DOHH2 (cell line): ENCODE results near the gene ENO1.
"Not testable (repeated sequence)": the region's sequence is repeated elsewhere in the genome, so short reads cannot be mapped to it uniquely, and the experiment has no call there.

Experiments
- H3F3A ChIP-seq: fragments of 200-600 bp; sonication (generic), shearing (Covaris generic); 2 replicates; pipeline ENCODE4 v1.6.0; 2016; ENCODE audit warnings: antibody characterized with exemption, mild to moderate bottlenecking; ENCODE audit not compliant: control insufficient read depth, insufficient read depth
- H3K27ac ChIP-seq: fragments of 200-600 bp; sonication (generic); 2 replicates; pipeline ENCODE4 v1.5.1; 2014; ENCODE audit warnings: low read depth, mild to moderate bottlenecking, low read length, moderate library complexity
- H3K27me3 ChIP-seq: fragments of 200-600 bp; sonication (generic); 2 replicates; pipeline ENCODE4 v1.6.1; 2014; ENCODE audit warnings: mild to moderate bottlenecking, low read length, mixed read lengths; ENCODE audit not compliant: control insufficient read depth
- H3K36me3 ChIP-seq: fragments of 200-600 bp; sonication (generic); 2 replicates; pipeline ENCODE4 v1.6.1; 2014; ENCODE audit warnings: mild to moderate bottlenecking, low read length, moderate library complexity, mixed read lengths; ENCODE audit not compliant: control insufficient read depth
- H3K4me1 ChIP-seq: fragments of 200-600 bp; sonication (generic); 2 replicates; pipeline ENCODE4 v1.6.1; 2014; ENCODE audit warnings: mild to moderate bottlenecking, low read length, mixed read lengths; ENCODE audit not compliant: control insufficient read depth
- H3K4me2 ChIP-seq: fragments of 200-600 bp; sonication (generic); 2 replicates; pipeline ENCODE4 v1.6.0; 2014; ENCODE audit warnings: mild to moderate bottlenecking, low read length, moderate library complexity
- H3K4me3 ChIP-seq: fragments of 200-600 bp; sonication (generic); 2 replicates; pipeline ENCODE4 v1.5.1; 2014; ENCODE audit warnings: mild to moderate bottlenecking, low read length, mixed read lengths
- H3K79me2 ChIP-seq: fragments of 200-600 bp; sonication (generic); 2 replicates; pipeline ENCODE4 v1.6.1; 2014; ENCODE audit warnings: mild to moderate bottlenecking, low read length, mixed read lengths; ENCODE audit not compliant: control insufficient read depth
- H3K9me2 ChIP-seq: fragments of 200-600 bp; sonication (generic); replicated peaks from 2 replicates; pipeline ENCODE4 v1.6.1; 2014; ENCODE audit warnings: mild to moderate bottlenecking, low read length, mixed read lengths; ENCODE audit not compliant: control insufficient read depth
- H3K9me3 ChIP-seq: fragments of 200-600 bp; sonication (generic); 2 replicates; pipeline ENCODE4 v1.6.1; 2014; ENCODE audit warnings: antibody characterized with exemption, low read length, mixed read lengths; ENCODE audit not compliant: control insufficient read depth, insufficient read depth
- H4K20me1 ChIP-seq: fragments of 200-600 bp; sonication (generic); 2 replicates; pipeline ENCODE4 v1.6.0; 2014; ENCODE audit warnings: low read depth, mild to moderate bottlenecking, antibody characterized with exemption, low read length, moderate library complexity; ENCODE audit not compliant: control insufficient read depth, insufficient read depth
- CTCF ChIP-seq: fragments of 200-600 bp; sonication (generic); IDR thresholded peaks from one replicate; pipeline ENCODE4 v1.5.1; 2014; ENCODE audit warnings: antibody characterized with exemption, mild to moderate bottlenecking, low read depth, low read length; ENCODE audit not compliant: poor library complexity, severe bottlenecking
- EZH2phosphoT487 ChIP-seq: fragments of 200-600 bp; sonication (generic); IDR thresholded peaks from 2 replicates; pipeline ENCODE4 v1.6.1; 2017; ENCODE audit warnings: borderline replicate concordance, mild to moderate bottlenecking, antibody characterized with exemption, low read length, moderate library complexity, mixed read lengths

Gene ENO1

GRCh38 chr1:8899046-8899445 lies 20.6 kb upstream of the ENO1 start:
- no peak for TF ChIP-seq EZH2phosphoT487
- TF ChIP-seq CTCF, result no peak
- Histone ChIP-seq H3K79me2 (no peaks in the 10 kb centered on the region), H3K4me1 (peaks cover 7% of the 10 kb centered on the region), H3K4me3 (no peak overlapping the region), H3K9me2 (no peaks in the 10 kb centered on the region), H3K9me3 (peaks cover 10% of the 10 kb centered on the region; the same call in 1 of the 2 replicates), H3K27me3 (0 out of 2 replicates have a peak, but pooled peaks cover 7% of the 10 kb centered on the region), H3K4me2 (no peak overlapping the region), H3K36me3 (no peaks in the 10 kb centered on the region), H3F3A (no peaks in the 10 kb centered on the region), H4K20me1 (no peaks in the 10 kb centered on the region), H3K27ac (no peak overlapping the region)

- H4K20me1 ChIP-seq, H3K27me3 ChIP-seq, H3K4me1 ChIP-seq, H3K79me2 ChIP-seq, H3K4me2 ChIP-seq, H3K9me2 ChIP-seq, H3F3A ChIP-seq, H3K27ac ChIP-seq, H3K4me3 ChIP-seq, H3K36me3 ChIP-seq, H3K9me3 ChIP-seq: not testable (repeated sequence)
These were observed 19.9 kb upstream of the ENO1 start for GRCh38 chr1:8898418-8898817.

- not testable (repeated sequence) for H3K4me2 ChIP-seq, H3K79me2 ChIP-seq, H3F3A ChIP-seq, H3K4me1 ChIP-seq, H3K9me3 ChIP-seq, H3K36me3 ChIP-seq, H3K9me2 ChIP-seq, H4K20me1 ChIP-seq, H3K27me3 ChIP-seq, H3K4me3 ChIP-seq, H3K27ac ChIP-seq
These were observed 19.0 kb upstream of the ENO1 start for GRCh38 chr1:8897505-8897904.

DNA sequence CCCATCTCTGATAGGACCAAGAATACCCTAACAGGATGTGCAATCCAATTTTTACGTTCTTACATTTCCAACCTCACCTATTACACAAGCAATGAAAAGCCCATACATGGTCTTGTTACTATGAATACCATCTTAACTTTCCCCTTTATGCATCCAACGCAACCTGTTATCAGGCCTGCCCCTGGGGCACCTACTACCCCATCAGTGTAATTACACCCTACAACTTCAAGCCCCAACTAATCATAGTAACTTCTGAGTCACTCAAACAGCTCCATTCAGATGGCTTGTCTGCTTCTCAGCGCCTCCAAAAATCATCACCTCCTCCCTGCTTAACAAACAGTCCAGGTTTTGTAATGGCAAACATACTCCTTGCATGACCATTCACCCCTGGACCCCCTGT lies 18.3 kb upstream of the ENO1 start:
- not testable (repeated sequence) for H3K79me2 ChIP-seq, H3K9me2 ChIP-seq, H3K36me3 ChIP-seq, H3K4me1 ChIP-seq, H3K4me2 ChIP-seq, H4K20me1 ChIP-seq, H3K4me3 ChIP-seq, H3F3A ChIP-seq, H3K27ac ChIP-seq, H3K27me3 ChIP-seq, H3K9me3 ChIP-seq

DNA sequence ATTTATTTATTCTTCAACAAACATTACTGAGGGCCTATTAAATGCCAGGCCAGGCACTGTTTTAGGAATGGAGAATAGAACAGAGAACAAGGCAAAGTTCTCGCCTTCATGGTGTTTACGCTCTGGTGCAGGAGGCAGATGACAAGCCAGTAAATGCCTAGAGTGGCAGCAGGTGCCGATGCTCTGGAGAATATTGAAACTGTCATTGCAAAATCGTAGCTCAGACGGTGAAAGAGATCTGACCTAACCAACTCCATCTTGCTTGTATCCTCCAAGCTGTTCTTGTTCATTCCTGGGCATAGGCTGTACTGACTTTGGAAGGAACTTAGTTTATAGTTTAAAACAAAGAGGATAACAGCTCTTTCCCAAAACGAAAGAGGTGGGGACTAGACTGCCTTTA lies 13.5 kb upstream of the ENO1 start:
- Histone ChIP-seq H3K4me2 (no peak overlapping the region), H4K20me1 (no peaks in the 10 kb centered on the region), H3K4me3 (no peak overlapping the region), H3K79me2 (no peaks in the 10 kb centered on the region), H3K9me2 (no peaks in the 10 kb centered on the region), H3F3A (no peaks in the 10 kb centered on the region; the same call in 1 of the 2 replicates), H3K36me3 (no peaks in the 10 kb centered on the region), H3K27ac (no peak overlapping the region), H3K9me3 (no peaks in the 10 kb centered on the region), H3K4me1 (peaks cover 5% of the 10 kb centered on the region), H3K27me3 (peaks cover 15% of the 10 kb centered on the region; the same call in 1 of the 2 replicates)
- TF ChIP-seq EZH2phosphoT487 (no peak), CTCF (no peak)
